ENCODE measurements around the gene PSMA5.

Gene PSMA5

DNA sequence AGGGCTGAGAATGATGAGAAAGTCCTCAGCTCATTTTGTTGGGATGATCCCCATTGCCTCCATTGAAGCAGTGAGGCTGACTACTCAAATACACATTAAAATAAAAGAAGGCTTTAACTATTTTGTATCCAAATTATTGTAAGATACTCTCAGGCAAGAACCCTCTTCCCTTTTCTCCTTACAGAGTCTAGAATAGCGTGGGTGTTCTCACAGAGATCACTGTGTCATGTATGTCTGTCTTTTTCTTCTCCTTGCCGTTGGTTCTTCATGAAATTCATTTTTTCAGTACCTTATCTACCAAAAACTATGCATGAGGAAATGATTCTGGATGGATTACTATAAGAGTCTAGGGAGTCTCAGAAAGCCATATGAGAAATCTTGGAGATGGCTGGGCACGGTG is 58.6 kb downstream of the PSMA5 start:
- DNase-seq = peak; percentile 47 to 49

GRCh38 chr1:109365642-109366204 is 60.5 kb downstream of the PSMA5 start:
- no peak for DNase-seq

- DNase-seq = no peak
Observed at GRCh38 chr1:109361649-109362048, 64.6 kb downstream of the PSMA5 start.

- DNase-seq = peak; percentile 31 to 42
Observed at GRCh38 chr1:109361069-109361468, 65.2 kb downstream of the PSMA5 start.

DNA sequence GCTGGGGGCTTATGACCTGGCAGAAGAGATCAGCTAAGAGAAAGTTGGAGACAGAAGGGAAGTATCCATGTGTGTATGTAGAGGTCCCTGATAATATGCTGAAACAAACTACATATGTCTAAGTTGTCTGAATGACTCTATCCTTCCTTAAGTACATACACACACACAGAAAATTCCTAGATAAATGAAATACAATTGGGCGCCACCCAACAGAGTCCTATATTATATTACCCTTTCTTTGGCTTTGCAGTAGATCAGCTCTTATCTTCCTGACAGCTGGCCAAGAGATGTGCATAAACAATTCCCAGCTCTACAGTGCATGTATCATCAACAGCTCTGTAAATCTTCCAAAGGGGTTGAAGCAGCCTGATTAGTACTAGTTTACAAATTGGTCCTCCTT is 68.6 kb downstream of the PSMA5 start:
- DNase-seq = no peak

DNA sequence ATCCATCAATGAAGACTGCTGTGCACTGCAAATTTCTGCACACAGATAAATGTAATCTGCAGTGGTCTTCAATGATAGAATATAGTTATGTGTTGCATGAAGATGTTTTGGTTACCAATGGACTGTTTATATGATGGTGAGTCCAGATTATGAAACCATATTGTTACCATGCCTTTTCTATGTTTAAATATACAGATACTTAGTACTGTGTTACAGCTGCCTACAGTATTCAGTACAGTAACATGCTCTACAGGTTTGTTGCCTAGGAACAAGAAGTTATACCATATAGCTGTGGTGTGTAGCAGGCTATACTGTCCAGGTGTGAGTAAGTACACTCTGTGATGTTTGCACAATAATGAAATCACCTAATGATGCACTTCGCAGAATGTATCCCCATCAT is 69.3 kb downstream of the PSMA5 start:
- DNase-seq = no peak

DNA sequence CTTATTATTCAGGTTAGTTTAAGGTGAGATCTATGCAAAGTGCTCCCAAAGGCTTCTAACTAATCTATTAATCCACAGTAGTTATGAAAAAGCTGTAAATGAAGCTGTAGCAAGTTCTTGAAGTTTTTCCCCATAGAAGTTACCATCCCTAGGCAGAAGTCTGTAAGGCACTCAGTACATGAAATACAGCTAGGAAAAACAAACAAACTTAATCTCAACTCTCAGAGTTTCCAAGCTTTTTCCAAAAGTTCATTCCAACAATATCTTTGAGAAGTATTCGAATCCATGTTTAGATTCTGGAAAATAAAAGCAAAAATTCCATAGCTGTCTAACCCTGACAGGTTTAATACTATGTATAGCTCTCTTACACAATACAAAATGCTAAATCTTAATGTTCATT is 69.7 kb downstream of the PSMA5 start:
- DNase-seq = no peak

GRCh38 chr1:109354929-109355328 is 71.3 kb downstream of the PSMA5 start:
- no peak for DNase-seq

- DNase-seq = no peak
Observed at GRCh38 chr1:109351457-109351856, 74.8 kb downstream of the PSMA5 start.

DNA sequence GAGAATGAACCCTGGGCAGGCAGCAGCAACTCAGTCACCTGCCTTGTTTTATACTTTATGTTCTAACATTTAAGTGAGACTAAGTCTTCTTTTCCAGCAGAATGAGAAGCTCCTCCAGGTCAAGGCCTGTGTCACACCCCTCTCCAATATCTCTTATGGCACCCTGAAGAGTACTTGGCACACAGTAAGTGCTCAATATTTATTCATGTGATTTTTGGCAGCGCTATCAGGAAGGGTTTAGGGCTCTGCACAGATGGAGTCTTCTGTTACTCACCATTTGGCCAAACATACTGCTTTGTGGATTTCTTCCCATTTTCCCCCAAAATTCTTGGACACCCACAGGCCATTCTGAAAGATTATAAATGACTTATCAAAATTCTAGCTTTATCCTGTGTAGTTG is 75.6 kb downstream of the PSMA5 start:
- no peak for DNase-seq

DNA sequence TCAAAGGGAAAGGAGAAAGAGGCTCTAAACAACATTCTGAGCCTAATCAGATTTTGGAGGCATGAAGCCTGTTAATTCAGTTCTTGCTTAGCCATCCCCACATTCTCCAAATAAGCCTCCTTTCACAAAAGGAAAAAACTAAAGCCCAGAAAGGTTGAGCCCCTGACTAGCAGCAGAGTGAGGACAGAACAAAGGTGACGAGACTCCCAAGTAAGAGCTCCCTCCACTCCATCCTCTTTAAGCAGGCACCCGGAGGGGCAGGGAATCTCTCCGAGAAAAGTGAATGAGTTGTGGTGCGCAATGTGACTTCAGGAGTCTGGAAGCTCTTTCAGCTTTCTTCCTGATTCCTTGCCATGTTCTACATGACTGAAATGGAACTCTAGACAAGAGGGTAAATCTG is 76.1 kb downstream of the PSMA5 start:
- no peak for DNase-seq
